Sigmoid colon (tissue), 7 donors: ENCODE data around the gene TPM4. TPM values are rescaled to one million over a fixed set of nuclear protein-coding genes. Genes with fewer than 3 reads are reported as not detected.

Source experiments
- DNase-seq: peaks from one replicate; pipeline ENCODE4 v3.0.0-alpha.2; 2019
- H3K27ac ChIP-seq, 4 donors: fragments of 200-600 bp; sonication (generic); one replicate each; pipeline ENCODE4 v1.5.1; 2016 to 2019; ENCODE audit warnings: mild to moderate bottlenecking in 1 of 4
- H3K27me3 ChIP-seq, 3 donors: fragments of 200-600 bp; sonication (generic); one replicate each; pipeline ENCODE4 v1.5.1; 2019; ENCODE audit warnings: mild to moderate bottlenecking in 1 of 3
- H3K36me3 ChIP-seq, 4 donors: fragments of 200-600 bp; sonication (generic); one replicate each; pipeline ENCODE4 v1.5.1; 2016 to 2019
- H3K4me1 ChIP-seq, 4 donors: fragments of 200-600 bp; sonication (generic); one replicate each; pipeline ENCODE4 v1.5.1; 2017 to 2019
- H3K4me3 ChIP-seq, 4 donors: fragments of 200-600 bp; sonication (generic); one replicate each; pipeline ENCODE4 v1.5.1; 2017 to 2019; ENCODE audit warnings: mild to moderate bottlenecking in 2 of 4, moderate library complexity in 1 of 4
- H3K9me3 ChIP-seq, 4 donors: fragments of 200-600 bp in 3 of 4; sonication (generic) in 3 of 4; one replicate each; pipeline versions ENCODE4 v1.5.1 to v1.6.1; 2013 to 2019
- CTCF ChIP-seq, 4 experiments: fragments of 450-650 bp in 3 of 4; fragments of 200-600 bp in 1 of 4; IDR thresholded peaks; one replicate each; pipeline ENCODE4 v1.5.1; 2016 to 2019; ENCODE audit warnings: antibody characterized with exemption in 4 of 4, mild to moderate bottlenecking in 3 of 4, moderate library complexity in 2 of 4
- EP300 ChIP-seq, 4 donors: sonication (generic); formaldehyde crosslinking; IDR thresholded peaks; one replicate each; pipeline ENCODE4 v1.6.1; 2017; ENCODE audit warnings: antibody characterized with exemption in 4 of 4
- POLR2A ChIP-seq, 2 donors: fragments of 450-650 bp; IDR thresholded peaks; one replicate each; pipeline ENCODE4 v1.6.1; 2016; ENCODE audit warnings: antibody characterized with exemption in 2 of 2, mild to moderate bottlenecking in 2 of 2, moderate library complexity in 2 of 2
- POLR2AphosphoS5 ChIP-seq, 4 donors: sonication (generic); formaldehyde crosslinking; IDR thresholded peaks; one replicate each; pipeline ENCODE4 v1.6.1; 2017; ENCODE audit warnings: antibody characterized with exemption in 4 of 4
- WGBS, 2 donors: extraction: QIAGEN DNeasy Blood & Tissue Kit; methylation state at CpG; one replicate each; pipeline ENCODE4 v1.1.7; 2013; 5-methylcytosine and 5-hydroxymethylcytosine counted together
- intact Hi-C: fragments of 100-400 bp; cut with DNase I; formaldehyde crosslinking; loops from one replicate; pipeline ENCODE4 v1.15.1; 2023
- polyA plus RNA-seq, 3 donors: library from polyadenylated mRNA; stranded (reverse); fragments of 200-250 nt; gene quantifications; one replicate each; pipeline ENCODE4 v1.2.3, GENCODE V29; 2013
- total RNA-seq, 4 donors: library from RNA; depleted of rRNA; stranded (reverse); fragments of >200 nt; gene quantifications; one replicate each; pipeline ENCODE4 v1.1.0, GENCODE V29; 2016
- donor health status: healthy with polysubstance abuse.
- donor health status: Bipolar disorder and iron deficiency.
- donor health status: healthy.

Gene TPM4
- total and polyA plus RNA-seq, 7 donors, result 222 to 826 (median 374) TPM

- WGBS, 2 donors, result 91 to 94% methylated on average over 5 of the region's 5 CpGs
- H3K36me3 ChIP-seq, result peaks cover 36 to 83% (median 67%) of the 10 kb centered on the region in 4 donors
- no peak overlapping the region for H3K4me3 ChIP-seq
- intact Hi-C loops, result no loop called here
- no peak for DNase-seq
- TF ChIP-seq CTCF (IDR thresholded peaks at IDR 0.05) (no peak), EP300 (IDR thresholded peaks at IDR 0.05) (no peak)
- no peaks in the 10 kb centered on the region for H3K27me3 ChIP-seq
- H3K9me3 ChIP-seq, result no peaks in the 10 kb centered on the region
- H3K4me1 ChIP-seq, result peaks cover 0 to 1% (median 0%) of the 10 kb centered on the region in 4 donors
- no peak overlapping the region for H3K27ac ChIP-seq
Observed at GRCh38 chr19:16121141-16121540, 44.8 kb downstream of the TPM4 start.

- WGBS, 2 donors, result 94 to 95% methylated on average over 11 of the region's 11 CpGs
- H3K27ac ChIP-seq, result no peak overlapping the region
- TF ChIP-seq POLR2A (IDR thresholded peaks at IDR 0.05) (no peak), EP300 (IDR thresholded peaks at IDR 0.05) (no peak), POLR2AphosphoS5 (IDR thresholded peaks at IDR 0.05) (no peak), CTCF (IDR thresholded peaks at IDR 0.05) (no peak)
- H3K36me3 ChIP-seq, result peaks cover 36 to 91% (median 73%) of the 10 kb centered on the region in 4 donors
- no peaks in the 10 kb centered on the region for H3K9me3 ChIP-seq
- no peaks in the 10 kb centered on the region for H3K27me3 ChIP-seq
- no peak for DNase-seq
- H3K4me3 ChIP-seq, result no peak overlapping the region
- H3K4me1 ChIP-seq, result no peaks in the 10 kb centered on the region
- intact Hi-C loops, result no loop called here
Observed at GRCh38 chr19:16121967-16122366, 45.7 kb downstream of the TPM4 start.

GRCh38 chr19:16124953-16125352 lies 48.7 kb downstream of the TPM4 start:
- Histone ChIP-seq H3K27me3 (no peaks in the 10 kb centered on the region), H3K4me1 (no peaks in the 10 kb centered on the region), H3K27ac (no peak overlapping the region), H3K9me3 (no peaks in the 10 kb centered on the region), H3K36me3 (peaks cover 46 to 100% (median 81%) of the 10 kb centered on the region in 4 donors), H3K4me3 (no peak overlapping the region)
- intact Hi-C loops, result no loop called here
- WGBS, 2 donors, result 95% methylated on average over 14 of the region's 14 CpGs
- TF ChIP-seq POLR2A (IDR thresholded peaks at IDR 0.05) (no peak), POLR2AphosphoS5 (IDR thresholded peaks at IDR 0.05) (no peak), CTCF (IDR thresholded peaks at IDR 0.05) (no peak), EP300 (IDR thresholded peaks at IDR 0.05) (no peak)
- DNase-seq, result no peak

GRCh38 chr19:16125737-16126495 lies 49.6 kb downstream of the TPM4 start:
- DNase-seq, result no peak
- WGBS, 2 donors, result 57 to 70% methylated on average over 10 of the region's 10 CpGs
- Histone ChIP-seq H3K4me1 (no peaks in the 10 kb centered on the region), H3K36me3 (peaks cover 45 to 100% (median 81%) of the 10 kb centered on the region in 4 donors), H3K4me3 (no peak overlapping the region), H3K9me3 (no peaks in the 10 kb centered on the region), H3K27ac (no peak overlapping the region), H3K27me3 (no peaks in the 10 kb centered on the region)
- TF ChIP-seq EP300 (IDR thresholded peaks at IDR 0.05) (no peak), CTCF (IDR thresholded peaks at IDR 0.05) (no peak), POLR2A (IDR thresholded peaks at IDR 0.05) (no peak), POLR2AphosphoS5 (IDR thresholded peaks at IDR 0.05) (no peak)
- intact Hi-C loops, result no loop called here

GRCh38 chr19:16127080-16127479 lies 50.8 kb downstream of the TPM4 start:
- intact Hi-C loops, result no loop called here
- 93 to 94% methylated on average over 11 of the region's 11 CpGs for WGBS, 2 donors
- H3K36me3 ChIP-seq, result peaks cover 35 to 97% (median 76%) of the 10 kb centered on the region in 4 donors

More at GRCh38 chr19:16127080-16127479, 50.8 kb downstream of the TPM4 start:
- no peak overlapping the region for H3K4me3 ChIP-seq
- H3K27me3 ChIP-seq, result no peaks in the 10 kb centered on the region
- TF ChIP-seq POLR2AphosphoS5 (IDR thresholded peaks at IDR 0.05) (no peak), CTCF (IDR thresholded peaks at IDR 0.05) (no peak), POLR2A (IDR thresholded peaks at IDR 0.05) (no peak), EP300 (IDR thresholded peaks at IDR 0.05) (no peak)
- no peak for DNase-seq
- H3K9me3 ChIP-seq, result no peaks in the 10 kb centered on the region
- H3K4me1 ChIP-seq, result no peaks in the 10 kb centered on the region
- H3K27ac ChIP-seq, result no peak overlapping the region
